Psoas muscle (tissue), 8 donors: ENCODE measurements around the gene CLEC16A. TPM values are rescaled to one million over a fixed set of nuclear protein-coding genes. Genes with fewer than 3 reads are reported as not detected.

ENCODE experiments used
- ATAC-seq, 4 donors: fragments of 200-7000 bp; cut with Tn5 transposase; one replicate each; pipeline ENCODE4 v1.9.1; 2020; ENCODE audit warnings: moderate library complexity in 3 of 4, mild to moderate bottlenecking in 2 of 4
- DNase-seq, 2 donors: peaks; one replicate each; pipeline ENCODE4 v3.0.0-alpha.2; 2020
- H3K27ac ChIP-seq: fragments of 200-600 bp; one replicate; pipeline ENCODE4 v1.8.0; 2022
- H3K27me3 ChIP-seq, 3 donors: fragments of 200-600 bp in 1 of 3; one replicate each; pipeline versions ENCODE4 v1.6.1 to v1.8.0; 2013 to 2022; ENCODE audit warnings: low read length in 2 of 3, mild to moderate bottlenecking in 2 of 3, moderate library complexity in 1 of 3; ENCODE audit not compliant: insufficient read depth in 3 of 3
- H3K36me3 ChIP-seq, 2 donors: fragments of 200-600 bp in 1 of 2; one replicate each; pipeline versions ENCODE4 v1.6.1 to v1.8.0; 2013 to 2022; ENCODE audit warnings: low read depth in 1 of 2, mild to moderate bottlenecking in 1 of 2, moderate library complexity in 1 of 2; ENCODE audit not compliant: insufficient read depth in 1 of 2
- H3K4me1 ChIP-seq: fragments of 200-600 bp; one replicate; pipeline ENCODE4 v1.8.0; 2022
- H3K4me3 ChIP-seq: fragments of 200-600 bp; one replicate; pipeline ENCODE4 v1.8.0; 2022; ENCODE audit warnings: mild to moderate bottlenecking
- H3K9me3 ChIP-seq: fragments of 200-600 bp; one replicate; pipeline ENCODE4 v1.8.0; 2022
- CTCF ChIP-seq: fragments of 200-600 bp; IDR thresholded peaks from one replicate; pipeline ENCODE4 v1.8.0; 2022; ENCODE audit warnings: antibody characterized with exemption
- WGBS, 3 donors: extraction: QIAGEN DNeasy Blood & Tissue Kit; methylation state at CpG; one replicate each; pipeline versions ENCODE4 v1.1.6 to v1.1.7; 2013; 5-methylcytosine and 5-hydroxymethylcytosine counted together
- intact Hi-C, 2 donors: fragments of 100-400 bp; cut with DNase I; formaldehyde crosslinking; loops; one replicate each; pipeline versions ENCODE4 v1.11.0 to v1.14.2; 2022
- polyA plus RNA-seq, 3 donors: library from polyadenylated mRNA; stranded (reverse); fragments of 200-250 nt; gene quantifications; one replicate each; pipeline ENCODE4 v1.2.3, GENCODE V29; 2013
- total RNA-seq, 4 donors: library from RNA; stranded (reverse); fragmentation: NEBNext Ultra II Directional in 2 of 4; extraction: Animal tissue kit (Norgen Biotek cat#: 25700) in 2 of 4; gene quantifications; one replicate each; pipeline versions ENCODE4 v1.2.1 to v1.2.4, GENCODE V29; 2021 to 2023
- donor health status: healthy with polysubstance abuse.
- donor health status: DM: no; HTN: no; CAD: no; lungs with moderate emphysema.
- donor health status: Bipolar disorder and iron deficiency.
- donor health status: healthy.
- donor health status: DM: yes; HTN: yes; CAD: no.
- donor health status: DM: no; HTN: no; CAD: no.
- donor health status: DM: no; HTN: no; CAD: no.
- donor health status: DM: yes; HTN: yes; CAD: no.

CLEC16A gene
- total and polyA plus RNA-seq, 7 donors: 13.1 to 28.1 (median 21.4) TPM

- intact Hi-C loops: no loop called here
- no peak for DNase-seq
- H3K4me1 ChIP-seq: peaks cover 4% of the 10 kb centered on the region
These were observed 225.3 kb downstream of the CLEC16A start for GRCh38 chr16:11169641-11170040.

GRCh38 chr16:11170201-11170600, 225.8 kb downstream of the CLEC16A start:
- TF ChIP-seq CTCF: no peak
- no peaks in the 10 kb centered on the region for H3K27me3 ChIP-seq
- no peaks in the 10 kb centered on the region for H3K9me3 ChIP-seq
- H3K4me1 ChIP-seq: peaks cover 4% of the 10 kb centered on the region
- DNase-seq (no peak), ATAC-seq (no peak)
- H3K27ac ChIP-seq: no peak overlapping the region
- intact Hi-C loops: no loop called here
- no peak overlapping the region for H3K4me3 ChIP-seq
- 89 to 91% (median 90%) methylated on average over 7 of the region's 7 CpGs for WGBS, 3 donors
- H3K36me3 ChIP-seq: peaks cover 0 to 27% of the 10 kb centered on the region in 2 donors

More at GRCh38 chr16:11169641-11170040, 225.3 kb downstream of the CLEC16A start:
- Histone ChIP-seq H3K27ac (no peak overlapping the region), H3K4me3 (no peak overlapping the region), H3K27me3 (no peaks in the 10 kb centered on the region), H3K36me3 (peaks cover 0 to 27% of the 10 kb centered on the region in 2 donors), H3K9me3 (no peaks in the 10 kb centered on the region)
- 85 to 93% (median 92%) methylated on average over 4 of the region's 4 CpGs for WGBS, 3 donors
- no peak for ATAC-seq
- TF ChIP-seq CTCF: no peak

GRCh38 chr16:11170696-11171447, 226.5 kb downstream of the CLEC16A start:
- no peak for DNase-seq
- WGBS, 3 donors: 89 to 93% (median 89%) methylated on average over 19 of the region's 19 CpGs

GRCh38 chr16:11171448-11171709, 227.0 kb downstream of the CLEC16A start:
- ATAC-seq (no peak), DNase-seq (no peak)
- H3K36me3 ChIP-seq: peaks cover 0 to 26% of the 10 kb centered on the region in 2 donors
- intact Hi-C loops: no loop called here
- H3K4me1 ChIP-seq: peaks cover 4% of the 10 kb centered on the region
- no peaks in the 10 kb centered on the region for H3K27me3 ChIP-seq
- H3K4me3 ChIP-seq: no peak overlapping the region
- TF ChIP-seq CTCF: no peak
- no peaks in the 10 kb centered on the region for H3K9me3 ChIP-seq
- no peak overlapping the region for H3K27ac ChIP-seq
- WGBS, 3 donors: 94 to 96% (median 95%) methylated on average over 4 of the region's 4 CpGs

More at GRCh38 chr16:11170696-11171447, 226.5 kb downstream of the CLEC16A start:
- H3K9me3 ChIP-seq: no peaks in the 10 kb centered on the region
- H3K4me3 ChIP-seq: no peak overlapping the region
- intact Hi-C loops: no loop called here
- no peak for ATAC-seq
- peaks cover 4% of the 10 kb centered on the region for H3K4me1 ChIP-seq
- peaks cover 0 to 27% of the 10 kb centered on the region in 2 donors for H3K36me3 ChIP-seq
- TF ChIP-seq CTCF: no peak
- H3K27me3 ChIP-seq: no peaks in the 10 kb centered on the region
- no peak overlapping the region for H3K27ac ChIP-seq

GRCh38 chr16:11171757-11172299, 227.5 kb downstream of the CLEC16A start:
- no peak overlapping the region for H3K4me3 ChIP-seq
- DNase-seq (no peak), ATAC-seq (no peak)
- 81 to 99% (median 98%) methylated on average over 3 of the region's 3 CpGs for WGBS, 3 donors
- H3K27me3 ChIP-seq: no peaks in the 10 kb centered on the region
- H3K9me3 ChIP-seq: no peaks in the 10 kb centered on the region
- H3K36me3 ChIP-seq: peaks cover 0 to 21% of the 10 kb centered on the region in 2 donors
- H3K27ac ChIP-seq: no peak overlapping the region
- intact Hi-C loops: no loop called here
- TF ChIP-seq CTCF: no peak
- peaks cover 4% of the 10 kb centered on the region for H3K4me1 ChIP-seq
